Hematopoietic multipotent progenitor cell treated with erythropoietin and hydrocortisone succinate and interleukin-3 and kit ligand, for 8 days (in vitro differentiated cells): ENCODE measurements around the gene RUNX1.

Experiments
- DNase-seq: peaks from one replicate; pipeline ENCODE4 v3.0.0-alpha.2; 2015

The RUNX1 gene

GRCh38 chr21:35058058-35058457 is 9.0 kb upstream of the RUNX1 start:
- DNase-seq: no peak

DNA sequence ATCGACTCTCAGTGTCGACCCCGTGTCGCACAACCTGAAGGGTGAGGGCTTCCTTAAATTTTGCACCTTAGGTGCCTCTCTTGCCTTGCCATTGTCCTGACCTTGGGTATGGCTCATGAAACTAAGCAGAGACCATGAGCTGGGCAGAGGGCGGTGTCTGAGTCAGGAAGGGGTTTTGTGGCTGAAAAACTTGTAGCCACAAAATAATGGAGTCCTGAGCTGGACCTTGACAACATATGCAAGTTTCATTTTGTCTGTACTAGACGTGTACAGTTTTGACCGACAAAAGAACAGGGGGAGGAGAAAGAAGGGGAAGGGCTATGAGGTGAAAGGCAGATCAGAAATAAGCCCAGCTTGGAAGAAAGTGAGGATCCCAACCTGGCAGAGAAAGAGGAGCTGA is 8.3 kb upstream of the RUNX1 start:
- DNase-seq: no peak

GRCh38 chr21:35053356-35054096 is 4.4 kb upstream of the RUNX1 start:
- DNase-seq: no peak

DNA sequence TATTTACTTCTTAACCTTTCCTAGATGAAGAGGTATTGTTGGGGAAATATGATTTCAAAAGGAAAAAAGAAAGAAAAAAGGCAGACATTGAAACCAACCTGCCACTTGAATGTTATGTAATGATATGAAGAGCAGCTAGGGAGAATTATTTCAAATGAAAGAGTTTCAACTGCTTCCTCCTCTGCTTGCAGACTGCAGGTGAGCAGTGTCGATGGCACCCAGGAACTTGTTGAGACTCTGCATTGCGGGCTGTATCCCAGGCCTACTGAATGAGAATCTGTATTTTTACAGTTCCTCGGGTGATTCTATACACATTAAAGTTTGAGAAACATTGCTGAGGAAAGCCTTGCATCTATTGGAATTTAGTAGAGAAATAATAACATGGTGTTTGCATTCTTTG is 3.7 kb upstream of the RUNX1 start:
- no peak for DNase-seq

DNA sequence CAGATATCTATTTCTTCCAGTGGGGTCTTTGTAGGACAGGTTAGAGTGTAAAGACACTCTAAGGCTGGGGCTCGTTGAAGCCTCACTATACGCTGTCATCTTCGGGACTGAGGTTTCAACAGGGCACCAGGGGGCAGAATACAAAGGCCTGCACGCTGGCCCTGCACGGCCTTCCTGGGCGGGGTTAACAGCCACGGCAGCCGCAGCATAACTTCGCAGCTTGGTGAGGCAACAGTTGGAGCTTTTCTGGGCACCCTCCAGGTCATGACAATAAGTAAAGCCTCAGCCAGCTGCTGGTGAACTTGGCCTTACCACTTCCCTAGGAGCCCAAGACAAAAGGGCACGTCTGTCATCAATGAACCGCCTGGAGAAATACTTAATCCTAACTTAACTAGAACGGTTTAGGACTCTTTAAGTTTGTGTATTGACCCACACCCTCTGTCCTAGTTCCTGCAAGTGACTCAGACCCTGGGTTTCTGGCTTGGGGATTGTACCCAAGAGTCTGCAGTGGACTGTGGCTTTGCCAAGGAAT is 2.3 kb upstream of the RUNX1 start:
- peak; percentile 93 for DNase-seq

GRCh38 chr21:35050348-35051286 is 1.5 kb upstream of the RUNX1 start:
- no peak for DNase-seq

DNA sequence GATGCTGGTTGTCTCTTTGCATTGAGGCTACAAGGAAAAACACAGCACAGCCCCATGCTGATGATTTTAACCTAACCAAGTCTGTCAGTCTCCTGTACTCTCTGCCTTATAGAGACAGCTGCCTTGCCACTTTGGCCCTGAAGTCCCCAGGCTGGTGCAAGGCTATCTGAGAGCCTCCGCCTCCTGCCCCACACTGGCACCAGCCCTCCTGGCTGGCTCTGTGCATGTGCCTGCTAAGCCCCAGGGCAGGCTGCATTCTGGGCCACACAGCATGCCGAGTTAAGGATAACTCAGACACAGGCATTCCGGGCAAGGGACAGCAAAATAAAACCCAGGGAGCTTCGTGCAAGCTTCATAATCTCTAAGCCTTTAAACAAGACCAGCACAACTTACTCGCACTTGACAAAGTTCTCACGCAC is 910 bp downstream of the RUNX1 start:
- DNase-seq: peak; percentile 82

- DNase-seq: no peak
Observed at GRCh38 chr21:35046880-35047229, 2.2 kb downstream of the RUNX1 start.

DNA sequence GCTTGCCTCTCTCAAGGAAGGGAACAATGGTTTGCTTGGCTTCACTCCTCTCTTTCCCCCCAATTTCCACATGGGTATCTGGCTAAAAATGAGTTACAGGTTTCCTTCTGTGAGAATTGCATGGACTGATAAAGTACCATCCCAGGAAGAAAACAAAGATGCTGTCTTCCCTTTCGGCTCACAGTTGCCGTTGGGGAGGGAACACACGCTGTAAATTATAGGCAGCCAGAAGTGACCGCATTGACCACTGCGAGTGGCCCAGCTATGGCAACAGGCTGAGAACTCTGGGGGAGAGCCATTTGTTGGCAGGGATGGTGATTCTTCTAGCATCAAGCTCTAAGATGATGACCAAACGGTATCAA is 2.9 kb downstream of the RUNX1 start:
- DNase-seq: peak; percentile 51

GRCh38 chr21:35045542-35046262 is 3.4 kb downstream of the RUNX1 start:
- peak; percentile 21 for DNase-seq

- no peak for DNase-seq
Observed at GRCh38 chr21:35044770-35045541, 4.1 kb downstream of the RUNX1 start.

GRCh38 chr21:35044128-35044527 is 5.0 kb downstream of the RUNX1 start:
- no peak for DNase-seq

DNA sequence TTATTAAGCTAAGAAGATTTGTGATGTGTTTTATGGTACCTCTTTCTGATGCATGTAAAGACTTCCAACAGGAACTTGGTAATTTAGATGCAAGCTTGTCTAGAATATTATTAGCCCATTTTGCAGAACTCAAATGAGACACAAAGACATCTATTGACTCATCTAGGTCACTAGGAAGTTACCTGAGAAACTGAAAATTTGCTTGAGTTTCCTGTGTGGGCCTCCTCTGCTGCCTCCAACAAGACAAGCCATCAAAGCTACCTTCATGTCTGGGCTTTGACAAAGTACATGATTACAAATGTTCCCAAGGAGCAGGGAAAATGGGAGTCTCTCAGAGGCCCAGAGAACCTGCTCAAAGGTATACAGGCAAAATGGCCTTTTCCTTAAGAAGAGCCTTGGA is 5.6 kb downstream of the RUNX1 start:
- DNase-seq: no peak

DNA sequence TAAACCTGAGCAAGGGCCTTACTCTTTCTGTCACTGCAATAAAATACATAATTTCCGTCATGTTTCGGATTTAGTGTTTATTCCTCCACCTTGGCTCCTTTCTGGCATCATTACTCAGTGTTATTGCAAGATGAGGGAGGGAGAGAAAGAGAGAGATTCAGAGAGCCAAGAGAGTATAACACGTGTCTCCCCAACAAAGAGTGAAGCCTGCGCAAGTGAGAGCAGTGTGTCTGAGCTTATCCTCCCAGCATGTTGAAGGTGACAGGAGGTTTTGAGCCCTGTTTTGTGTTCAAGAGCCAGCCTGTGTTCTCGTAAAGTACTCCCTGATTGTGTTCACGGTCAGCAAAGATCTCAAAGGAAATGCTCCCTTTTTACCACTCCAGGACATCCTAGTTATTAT is 6.3 kb downstream of the RUNX1 start:
- no peak for DNase-seq

- no peak for DNase-seq
Observed at GRCh38 chr21:35041881-35042280, 7.2 kb downstream of the RUNX1 start.

DNA sequence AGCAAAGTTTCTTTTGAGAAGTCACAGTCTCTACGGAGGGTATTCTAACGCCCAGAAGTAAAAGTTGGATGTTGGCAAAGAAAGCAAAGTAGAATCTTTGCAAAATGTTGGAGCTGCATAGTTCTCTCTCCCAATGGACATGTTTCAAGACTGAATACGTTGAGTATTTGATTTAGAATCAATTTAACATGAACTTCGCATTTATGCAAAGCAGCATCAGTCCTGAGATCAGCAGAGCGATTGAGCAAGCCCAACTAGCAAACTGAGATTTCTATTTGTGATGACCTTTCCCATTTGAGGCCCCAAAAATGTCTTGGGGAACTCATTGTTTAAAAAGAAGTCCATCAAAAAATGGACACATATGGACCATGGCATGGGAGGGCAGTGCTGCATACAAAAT is 8.0 kb downstream of the RUNX1 start:
- no peak for DNase-seq

- no peak for DNase-seq
Observed at GRCh38 chr21:35039595-35040289, 9.4 kb downstream of the RUNX1 start.

- no peak for DNase-seq
Observed at GRCh38 chr21:35038772-35039319, 10.3 kb downstream of the RUNX1 start.

DNA sequence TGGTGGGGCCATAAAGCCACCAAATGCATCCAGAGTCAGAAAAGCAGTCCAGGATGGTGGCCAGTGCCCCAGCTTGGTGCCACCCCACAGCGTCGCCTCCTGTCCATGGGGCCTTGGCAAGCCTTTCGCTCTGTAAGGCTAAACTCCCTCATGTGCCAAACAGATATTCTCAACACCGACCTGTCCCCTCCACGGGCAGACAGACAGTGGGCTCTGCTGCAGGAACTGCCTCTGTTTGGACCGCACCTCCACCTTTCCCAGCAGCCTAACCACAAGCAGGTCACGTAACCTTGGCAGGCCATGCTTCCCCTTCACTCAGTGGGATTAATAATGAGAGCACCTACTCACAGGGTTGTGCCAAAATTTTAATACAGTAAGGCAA is 11.7 kb downstream of the RUNX1 start:
- DNase-seq: no peak

GRCh38 chr21:35036465-35037383 is 12.4 kb downstream of the RUNX1 start:
- no peak for DNase-seq

DNA sequence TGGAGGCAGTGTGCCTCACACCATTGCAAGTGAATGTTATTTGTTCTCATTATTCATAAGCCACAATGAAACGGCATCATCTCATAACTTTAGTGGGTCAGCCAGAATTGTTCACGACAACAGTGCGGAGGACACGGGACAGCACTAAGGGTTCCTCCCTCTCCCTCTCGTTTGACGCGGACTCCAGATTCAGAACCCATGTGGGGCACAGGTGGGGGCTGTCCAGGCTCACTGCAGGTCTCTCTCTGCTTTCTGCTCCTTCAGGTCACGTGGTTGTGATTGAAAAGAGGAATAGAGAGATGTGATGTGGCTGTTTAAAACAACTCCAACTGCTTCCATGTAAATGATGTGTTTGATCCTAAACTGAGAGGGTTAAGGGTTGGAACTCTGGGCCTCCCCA is 13.5 kb downstream of the RUNX1 start:
- DNase-seq: no peak
